Neural crest cell (in vitro differentiated cells): ENCODE measurements around the gene NECTIN2. TPM values are rescaled to one million over a fixed set of nuclear protein-coding genes. Genes with fewer than 3 reads are reported as not detected.

Experiments used
- DNase-seq: peaks from one replicate; pipeline ENCODE4 v3.0.0; 2021; ENCODE audit warnings: low read depth, mixed read lengths, low spot score
- H3K27ac Mint-ChIP-seq: one replicate; pipeline ENCODE4 v1.8.0; 2021; ENCODE audit warnings: mild to moderate bottlenecking, mixed read lengths; ENCODE audit not compliant: unreplicated experiment
- H3K27me3 Mint-ChIP-seq: 2 replicates; pipeline ENCODE4 v1.8.0; 2021; ENCODE audit warnings: low read depth, mild to moderate bottlenecking, mixed read lengths
- H3K36me3 Mint-ChIP-seq: 2 replicates; pipeline ENCODE4 v1.8.0; 2021; ENCODE audit warnings: low read depth, mild to moderate bottlenecking, mixed read lengths
- H3K4me1 Mint-ChIP-seq: 2 replicates; pipeline ENCODE4 v1.8.0; 2021; ENCODE audit warnings: mixed read lengths
- H3K4me3 Mint-ChIP-seq: one replicate; pipeline ENCODE4 v1.8.0; 2021; ENCODE audit warnings: mild to moderate bottlenecking, mixed read lengths
- H3K9me3 Mint-ChIP-seq: 2 replicates; pipeline ENCODE4 v1.8.0; 2021; ENCODE audit warnings: mixed read lengths
- total RNA-seq: library from RNA; stranded (reverse); gene quantifications from 2 replicates; pipeline ENCODE4 v1.2.1, GENCODE V29; 2021
- TF ChIP-seq, protein P1 (sequence below): fragments of 200-600 bp; sonication (generic); conservative IDR thresholded peaks from 2 replicates; pipeline ENCODE4 v1.5.0; 2021; ENCODE audit warnings: antibody characterized with exemption, mild to moderate bottlenecking

Gene NECTIN2
- total RNA-seq, 1 donor from 2014 or later: 76.2 TPM

GRCh38 chr19:44846455-44847143 is 502 bp downstream of the NECTIN2 start:
- Mint-ChIP-seq H3K9me3 (no peaks in the 10 kb centered on the region), H3K27ac (peak overlapping the region; percentile 96), H3K4me1 (peaks cover 45% of the 10 kb centered on the region), H3K36me3 (no peaks in the 10 kb centered on the region), H3K27me3 (no peaks in the 10 kb centered on the region), H3K4me3 (peak overlapping the region; percentile 98)
- peak; percentile 37 for DNase-seq
- TF ChIP-seq, protein P1, sequence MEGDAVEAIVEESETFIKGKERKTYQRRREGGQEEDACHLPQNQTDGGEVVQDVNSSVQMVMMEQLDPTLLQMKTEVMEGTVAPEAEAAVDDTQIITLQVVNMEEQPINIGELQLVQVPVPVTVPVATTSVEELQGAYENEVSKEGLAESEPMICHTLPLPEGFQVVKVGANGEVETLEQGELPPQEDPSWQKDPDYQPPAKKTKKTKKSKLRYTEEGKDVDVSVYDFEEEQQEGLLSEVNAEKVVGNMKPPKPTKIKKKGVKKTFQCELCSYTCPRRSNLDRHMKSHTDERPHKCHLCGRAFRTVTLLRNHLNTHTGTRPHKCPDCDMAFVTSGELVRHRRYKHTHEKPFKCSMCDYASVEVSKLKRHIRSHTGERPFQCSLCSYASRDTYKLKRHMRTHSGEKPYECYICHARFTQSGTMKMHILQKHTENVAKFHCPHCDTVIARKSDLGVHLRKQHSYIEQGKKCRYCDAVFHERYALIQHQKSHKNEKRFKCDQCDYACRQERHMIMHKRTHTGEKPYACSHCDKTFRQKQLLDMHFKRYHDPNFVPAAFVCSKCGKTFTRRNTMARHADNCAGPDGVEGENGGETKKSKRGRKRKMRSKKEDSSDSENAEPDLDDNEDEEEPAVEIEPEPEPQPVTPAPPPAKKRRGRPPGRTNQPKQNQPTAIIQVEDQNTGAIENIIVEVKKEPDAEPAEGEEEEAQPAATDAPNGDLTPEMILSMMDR: no peak

DNA sequence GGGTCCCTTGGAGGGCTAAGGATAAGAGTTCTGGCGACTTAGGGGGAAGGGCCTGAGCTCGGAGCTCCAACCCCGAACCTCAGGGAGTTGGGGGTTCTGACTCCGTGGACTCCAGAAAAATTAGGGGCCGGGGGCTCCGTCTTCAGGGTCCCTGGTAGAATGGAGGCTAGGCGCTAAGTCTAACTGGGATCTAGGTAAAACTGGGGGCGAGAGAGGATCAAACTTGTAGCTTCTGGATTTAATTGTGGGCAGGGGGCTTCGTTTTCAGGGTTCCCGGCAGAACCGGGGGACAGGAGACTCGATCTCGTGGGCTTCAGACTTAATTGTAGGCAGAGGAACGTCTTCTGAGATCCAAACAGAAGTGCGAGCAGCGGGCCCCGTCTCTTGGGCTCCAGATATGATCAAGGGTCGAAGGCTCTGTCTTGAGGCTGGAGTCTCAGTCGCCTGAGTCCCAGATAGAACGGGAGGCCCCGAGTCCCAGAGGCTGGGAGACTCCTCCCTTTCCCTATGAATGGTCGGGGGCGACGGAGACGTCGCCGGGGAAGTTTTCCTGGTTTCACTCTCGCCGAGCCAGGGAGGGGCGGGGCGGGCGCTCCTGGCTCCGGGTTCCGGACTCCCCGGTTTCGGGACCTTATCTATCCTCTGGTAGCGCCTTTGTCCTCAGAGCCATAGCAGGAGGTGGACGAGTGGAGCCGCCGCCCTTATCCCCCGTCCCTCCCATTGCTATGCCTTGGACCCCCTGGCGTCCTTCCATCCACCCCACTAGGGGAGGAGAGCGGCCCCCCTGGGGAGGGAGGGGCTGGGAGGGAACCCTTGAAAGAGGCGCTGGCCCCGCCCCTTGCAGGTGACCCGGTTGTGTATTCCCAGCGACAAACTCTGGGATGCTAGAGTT is 1.3 kb downstream of the NECTIN2 start:
- Mint-ChIP-seq H3K36me3 (no peaks in the 10 kb centered on the region), H3K4me1 (peaks cover 45% of the 10 kb centered on the region), H3K27ac (peak overlapping the region; percentile 96), H3K9me3 (no peaks in the 10 kb centered on the region), H3K4me3 (peak overlapping the region; percentile 98), H3K27me3 (no peaks in the 10 kb centered on the region)
- DNase-seq: peak; percentile 20
- TF ChIP-seq, protein P1: no peak

DNA sequence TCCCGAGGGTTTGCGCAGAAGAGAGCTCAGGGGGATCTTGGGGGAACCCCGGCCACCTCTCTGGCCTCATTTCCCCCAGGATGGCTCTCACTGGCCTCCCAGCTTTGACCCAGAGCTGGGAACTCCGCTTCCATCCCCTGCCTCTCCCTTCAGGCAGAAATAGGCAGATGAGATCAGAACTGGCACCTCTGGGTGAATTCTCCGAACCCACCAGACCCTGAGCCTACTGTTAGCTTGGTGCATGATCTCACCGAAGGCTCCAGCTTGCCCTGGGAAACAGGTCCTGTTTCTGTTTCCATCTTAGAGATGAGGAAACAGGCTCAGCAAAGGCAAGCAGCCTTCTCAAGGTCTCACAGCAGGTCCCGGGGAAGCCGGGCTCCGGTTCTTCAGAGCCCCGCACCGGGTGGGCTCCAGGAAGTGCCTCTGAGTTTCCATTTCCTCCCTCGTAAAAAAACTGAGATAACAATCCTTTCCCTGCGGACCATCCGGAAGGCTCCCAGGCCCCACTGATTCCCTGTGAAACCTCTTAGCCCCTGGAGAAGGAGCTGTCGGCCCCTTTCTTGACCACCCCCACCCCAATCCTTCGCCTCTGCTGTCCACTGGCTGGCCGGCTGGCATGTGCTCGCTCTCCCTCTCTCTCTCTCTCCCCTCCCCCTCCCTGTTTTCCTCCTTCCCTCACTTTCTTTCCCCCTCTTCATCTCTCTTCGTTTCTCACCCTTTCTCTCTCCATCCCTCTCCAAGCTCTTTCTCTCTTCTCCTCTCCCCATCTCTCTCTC is 2.1 kb downstream of the NECTIN2 start:
- DNase-seq: peak; percentile 12
- TF ChIP-seq, protein P1: no peak
- H3K4me1 Mint-ChIP-seq: peaks cover 48% of the 10 kb centered on the region
- peak overlapping the region; percentile 62 for H3K27ac Mint-ChIP-seq
- no peaks in the 10 kb centered on the region for H3K9me3 Mint-ChIP-seq
- H3K27me3 Mint-ChIP-seq: no peaks in the 10 kb centered on the region
- H3K4me3 Mint-ChIP-seq: peak overlapping the region; percentile 98
- H3K36me3 Mint-ChIP-seq: no peaks in the 10 kb centered on the region

DNA sequence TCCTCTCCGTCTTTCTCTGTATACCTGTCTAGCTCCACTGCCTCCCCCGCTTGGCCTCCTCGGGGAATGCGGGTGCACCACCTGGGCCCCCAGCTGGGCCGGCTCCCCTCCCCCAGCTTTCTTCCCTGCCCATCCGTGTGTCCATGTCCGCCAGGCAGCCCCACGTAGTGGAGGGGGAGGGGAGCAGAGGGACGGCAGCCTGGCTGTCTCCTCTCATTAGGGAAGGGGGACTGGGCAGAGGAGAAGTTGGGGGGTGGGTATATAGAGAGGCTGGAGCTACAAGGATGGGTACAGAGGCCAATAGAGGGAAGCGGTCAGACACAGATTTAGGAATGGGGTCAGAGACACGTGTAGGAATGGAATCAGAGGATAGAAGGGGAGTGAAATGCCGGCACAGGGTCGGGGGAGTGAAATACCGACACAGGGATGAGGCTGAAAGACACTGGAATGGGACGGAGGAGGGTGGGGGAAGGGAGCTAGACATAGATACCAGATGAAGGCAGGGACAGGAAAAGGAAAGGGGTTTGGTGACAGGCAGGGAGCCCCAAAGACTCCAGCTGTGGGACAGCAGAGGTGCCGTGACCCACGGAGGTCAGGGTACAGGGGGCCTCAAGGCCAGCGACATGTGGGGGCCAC is 2.8 kb downstream of the NECTIN2 start:
- DNase-seq: peak; percentile 9
- Mint-ChIP-seq H3K27me3 (no peaks in the 10 kb centered on the region), H3K4me1 (peaks cover 48% of the 10 kb centered on the region), H3K4me3 (peak overlapping the region; percentile 98), H3K9me3 (no peaks in the 10 kb centered on the region), H3K27ac (peak overlapping the region; percentile 76), H3K36me3 (no peaks in the 10 kb centered on the region)
- TF ChIP-seq, protein P1: no peak

DNA sequence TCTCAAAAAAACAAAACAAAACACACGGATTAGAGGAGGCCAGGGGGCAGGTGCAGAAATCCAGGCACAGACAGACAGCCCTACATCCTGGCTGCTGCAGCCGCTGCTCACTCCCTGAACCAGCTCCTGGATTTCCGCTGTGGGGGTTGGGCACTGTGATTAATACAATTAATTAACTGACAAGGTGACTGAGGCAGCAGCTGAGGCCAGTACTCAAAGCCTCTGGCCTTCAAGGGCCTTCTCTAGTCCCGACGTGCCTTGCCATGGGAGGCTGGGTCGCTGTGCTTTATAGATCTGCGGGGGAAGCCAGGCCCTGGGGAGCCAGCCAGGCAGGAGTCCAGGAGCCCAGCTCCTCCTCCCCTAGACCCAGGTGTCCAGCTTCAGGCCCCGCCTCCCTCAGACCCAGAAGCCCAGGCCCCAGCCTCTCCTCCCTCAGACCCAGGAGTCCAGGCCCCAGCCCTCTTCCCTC is 4.6 kb downstream of the NECTIN2 start:
- DNase-seq: no peak
- Mint-ChIP-seq H3K27me3 (no peaks in the 10 kb centered on the region), H3K9me3 (no peaks in the 10 kb centered on the region), H3K36me3 (no peaks in the 10 kb centered on the region), H3K4me3 (peak overlapping the region; percentile 59), H3K27ac (no peak overlapping the region), H3K4me1 (peaks cover 38% of the 10 kb centered on the region)
- TF ChIP-seq, protein P1: no peak
